Tibial nerve (tissue), 3 donors: ENCODE data around the gene NAP1L4.

Experiments used
- POLR2A ChIP-seq, 2 donors: fragments of 450-650 bp; IDR thresholded peaks; one replicate each; pipeline ENCODE4 v1.6.1; 2017; ENCODE audit warnings: antibody characterized with exemption in 2 of 2, mild to moderate bottlenecking in 2 of 2, moderate library complexity in 2 of 2
- TF ChIP-seq, protein P1 (sequence below), 5 experiments: fragments of 200-600 bp in 3 of 5; fragments of 450-650 bp in 2 of 5; sonication (generic) in 3 of 5; IDR thresholded peaks; one replicate each; pipeline ENCODE4 v1.5.1; 2016 to 2019; ENCODE audit warnings: antibody characterized with exemption in 5 of 5, mild to moderate bottlenecking in 3 of 5, moderate library complexity in 2 of 5

DNA sequence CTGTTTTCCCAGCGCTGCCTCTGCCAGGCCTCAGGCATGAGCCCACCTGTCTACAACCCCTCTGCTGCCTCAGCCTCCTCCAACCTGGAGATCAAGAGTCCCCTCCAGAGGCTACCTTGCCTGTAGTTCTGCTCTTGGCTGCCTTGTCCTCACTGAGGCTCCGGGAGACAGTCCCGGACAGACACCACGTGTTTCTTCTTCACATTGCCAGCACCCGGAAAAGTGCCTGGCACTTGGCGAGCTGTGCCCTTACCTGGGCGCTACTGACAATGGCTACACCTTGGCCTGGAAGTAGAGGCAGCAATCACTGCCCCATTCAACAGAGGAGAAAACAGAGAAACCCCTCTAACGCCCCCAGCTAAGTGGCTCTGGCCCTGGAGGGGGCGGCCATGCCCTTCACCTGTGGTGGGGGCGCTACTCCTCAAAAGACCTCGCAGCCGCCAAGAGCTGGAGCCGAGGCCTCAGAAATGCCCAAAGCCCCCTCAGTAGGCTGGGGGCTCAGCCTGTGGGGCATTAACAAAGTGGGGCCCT lies 3.0 kb upstream of the NAP1L4 start:
- TF ChIP-seq POLR2A (IDR thresholded peaks at IDR 0.05), result no peak
- TF ChIP-seq, protein P1, sequence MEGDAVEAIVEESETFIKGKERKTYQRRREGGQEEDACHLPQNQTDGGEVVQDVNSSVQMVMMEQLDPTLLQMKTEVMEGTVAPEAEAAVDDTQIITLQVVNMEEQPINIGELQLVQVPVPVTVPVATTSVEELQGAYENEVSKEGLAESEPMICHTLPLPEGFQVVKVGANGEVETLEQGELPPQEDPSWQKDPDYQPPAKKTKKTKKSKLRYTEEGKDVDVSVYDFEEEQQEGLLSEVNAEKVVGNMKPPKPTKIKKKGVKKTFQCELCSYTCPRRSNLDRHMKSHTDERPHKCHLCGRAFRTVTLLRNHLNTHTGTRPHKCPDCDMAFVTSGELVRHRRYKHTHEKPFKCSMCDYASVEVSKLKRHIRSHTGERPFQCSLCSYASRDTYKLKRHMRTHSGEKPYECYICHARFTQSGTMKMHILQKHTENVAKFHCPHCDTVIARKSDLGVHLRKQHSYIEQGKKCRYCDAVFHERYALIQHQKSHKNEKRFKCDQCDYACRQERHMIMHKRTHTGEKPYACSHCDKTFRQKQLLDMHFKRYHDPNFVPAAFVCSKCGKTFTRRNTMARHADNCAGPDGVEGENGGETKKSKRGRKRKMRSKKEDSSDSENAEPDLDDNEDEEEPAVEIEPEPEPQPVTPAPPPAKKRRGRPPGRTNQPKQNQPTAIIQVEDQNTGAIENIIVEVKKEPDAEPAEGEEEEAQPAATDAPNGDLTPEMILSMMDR (IDR thresholded peaks at IDR 0.05), result no peak
